ENCODE results near the gene ICAM2. TPM values are rescaled to one million over a fixed set of nuclear protein-coding genes. Genes with fewer than 3 reads are reported as not detected.

ICAM2 gene
- total and polyA plus RNA-seq, 8 donors, result 32.3 to 55.4 (median 46.3) TPM

GRCh38 chr17:64036198-64036922 is 15.9 kb upstream of the ICAM2 start:
- no peak for ATAC-seq
- no peak overlapping the region for H3K4me3 ChIP-seq
- no peak for DNase-seq
- H3K4me1 ChIP-seq, result no peaks in the 10 kb centered on the region
- no peaks in the 10 kb centered on the region for H3K27me3 ChIP-seq
- no peak overlapping the region for H3K27ac ChIP-seq
- H3K9me3 ChIP-seq, result no peaks in the 10 kb centered on the region
- TF ChIP-seq, protein P1, sequence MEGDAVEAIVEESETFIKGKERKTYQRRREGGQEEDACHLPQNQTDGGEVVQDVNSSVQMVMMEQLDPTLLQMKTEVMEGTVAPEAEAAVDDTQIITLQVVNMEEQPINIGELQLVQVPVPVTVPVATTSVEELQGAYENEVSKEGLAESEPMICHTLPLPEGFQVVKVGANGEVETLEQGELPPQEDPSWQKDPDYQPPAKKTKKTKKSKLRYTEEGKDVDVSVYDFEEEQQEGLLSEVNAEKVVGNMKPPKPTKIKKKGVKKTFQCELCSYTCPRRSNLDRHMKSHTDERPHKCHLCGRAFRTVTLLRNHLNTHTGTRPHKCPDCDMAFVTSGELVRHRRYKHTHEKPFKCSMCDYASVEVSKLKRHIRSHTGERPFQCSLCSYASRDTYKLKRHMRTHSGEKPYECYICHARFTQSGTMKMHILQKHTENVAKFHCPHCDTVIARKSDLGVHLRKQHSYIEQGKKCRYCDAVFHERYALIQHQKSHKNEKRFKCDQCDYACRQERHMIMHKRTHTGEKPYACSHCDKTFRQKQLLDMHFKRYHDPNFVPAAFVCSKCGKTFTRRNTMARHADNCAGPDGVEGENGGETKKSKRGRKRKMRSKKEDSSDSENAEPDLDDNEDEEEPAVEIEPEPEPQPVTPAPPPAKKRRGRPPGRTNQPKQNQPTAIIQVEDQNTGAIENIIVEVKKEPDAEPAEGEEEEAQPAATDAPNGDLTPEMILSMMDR (IDR thresholded peaks at IDR 0.05), result no peak
- H3K36me3 ChIP-seq, result peaks cover 0 to 38% of the 10 kb centered on the region in 2 donors
- intact Hi-C loops (cut with DNase I), result no loop called here

DNA sequence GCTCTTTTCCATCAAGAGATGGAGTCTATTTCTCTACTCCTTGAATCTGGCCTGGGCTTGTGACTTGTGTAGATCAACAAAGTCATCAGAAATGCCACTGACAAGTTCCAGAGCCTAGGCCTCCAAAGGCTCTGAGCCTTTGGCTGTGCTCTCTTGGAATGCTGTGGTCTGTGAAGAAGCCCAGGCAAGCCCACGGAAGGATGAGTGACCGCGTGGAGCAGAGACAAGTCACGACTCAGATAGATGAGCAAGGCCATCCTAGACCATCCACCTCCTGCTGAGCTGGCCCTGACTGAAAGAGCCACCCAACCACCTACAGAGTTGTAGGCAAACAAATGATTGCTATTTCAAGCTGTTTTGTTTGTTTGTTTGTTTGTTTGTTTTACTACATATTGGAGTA is 11.6 kb upstream of the ICAM2 start:
- no peak for ATAC-seq
- Histone ChIP-seq H3K9me3 (no peaks in the 10 kb centered on the region), H3K27me3 (no peaks in the 10 kb centered on the region), H3K27ac (no peak overlapping the region), H3K4me1 (no peaks in the 10 kb centered on the region), H3K4me3 (no peak overlapping the region), H3K36me3 (peaks cover 0 to 6% of the 10 kb centered on the region in 2 donors)
- intact Hi-C loops (cut with DNase I), result no loop called here
- no peak for DNase-seq
- TF ChIP-seq, protein P1 (IDR thresholded peaks at IDR 0.05), result no peak

DNA sequence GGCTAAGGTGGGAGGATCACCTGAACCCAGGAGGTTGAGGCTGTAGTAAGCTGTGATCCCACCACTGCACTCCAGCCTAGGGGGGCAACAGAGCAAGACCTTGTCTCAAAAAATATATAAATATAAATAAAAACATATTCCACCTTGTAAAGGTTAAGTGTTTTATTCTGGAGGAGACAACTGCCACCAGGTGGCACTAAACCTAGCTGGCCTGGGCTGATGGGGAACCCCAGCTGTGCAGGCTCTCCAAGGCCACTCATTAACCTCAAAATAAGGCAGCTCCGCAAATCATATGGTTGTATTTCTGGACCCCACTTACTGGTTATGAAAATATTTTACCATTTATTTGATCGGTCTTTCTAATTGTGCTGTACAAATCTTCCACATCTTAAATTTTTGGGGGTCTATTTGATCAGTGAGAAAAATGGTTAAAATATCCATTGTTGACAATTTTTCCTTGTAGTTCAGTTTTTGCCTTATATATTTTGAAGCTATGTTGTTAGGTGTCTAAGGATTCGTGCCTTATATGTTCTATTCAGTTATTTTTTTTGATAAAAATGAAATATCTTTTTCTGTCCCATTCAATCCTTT is 8.5 kb upstream of the ICAM2 start:
- intact Hi-C loops (cut with DNase I), result loop anchor here in 1 of 2 donors (2.0 to 5.0 kb wide), 2 partner anchors 104 to 112 kb away; partner anchors contain the start of gene GH1
- Histone ChIP-seq H3K4me1 (peaks cover 9 to 20% of the 10 kb centered on the region in 2 donors), H3K27ac (no peak overlapping the region), H3K4me3 (no peak overlapping the region), H3K9me3 (no peaks in the 10 kb centered on the region), H3K27me3 (no peaks in the 10 kb centered on the region), H3K36me3 (no peaks in the 10 kb centered on the region)
- ATAC-seq, result peak; percentile 62
- peak in 2 of 4 donors; percentile 71 for DNase-seq
- TF ChIP-seq, protein P1 (IDR thresholded peaks at IDR 0.05), result peak; percentile 59 to 81

DNA sequence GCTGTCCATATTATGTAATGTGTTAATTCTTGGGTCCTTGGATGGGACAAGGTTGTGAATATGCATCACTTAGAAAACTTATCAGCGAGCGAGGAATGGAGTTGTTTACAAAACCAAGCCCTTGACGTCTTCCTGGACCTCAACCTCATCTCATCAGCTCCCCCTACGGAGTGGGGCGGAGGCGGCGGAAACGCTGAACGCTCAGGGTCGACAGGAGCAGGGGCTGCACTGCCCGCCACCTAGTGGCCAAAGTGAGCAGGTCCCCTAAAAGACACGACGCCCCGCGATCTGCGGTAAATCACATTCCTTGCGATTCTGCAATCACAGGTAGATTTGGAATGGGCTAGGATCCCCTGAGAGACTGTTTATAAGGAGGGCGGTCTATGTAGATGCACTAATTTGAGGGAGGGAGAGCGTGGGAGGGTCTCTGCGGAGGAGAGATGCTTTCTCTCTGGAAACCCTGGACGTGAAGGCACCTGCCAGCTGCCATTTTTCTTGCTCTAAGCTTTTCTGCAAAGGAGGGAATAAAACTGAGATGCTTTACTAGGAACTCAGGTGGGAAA is 5.4 kb upstream of the ICAM2 start:
- H3K4me3 ChIP-seq, result no peak overlapping the region

More for the DNA sequence above, 5.4 kb upstream of the ICAM2 start:
- no peaks in the 10 kb centered on the region for H3K27me3 ChIP-seq
- TF ChIP-seq, protein P1 (IDR thresholded peaks at IDR 0.05), result peak; percentile 92 to 97
- no peaks in the 10 kb centered on the region for H3K9me3 ChIP-seq
- H3K4me1 ChIP-seq, result peaks cover 9 to 31% of the 10 kb centered on the region in 2 donors
- peak overlapping the region in 1 of 2 donors; percentile 38 for H3K27ac ChIP-seq
- DNase-seq, result peak in 3 of 4 donors; percentile 82 to 93 (median 85)
- intact Hi-C loops (cut with DNase I), result loop anchor here in 1 of 2 donors (5.0 kb wide), 1 partner anchor 109 kb away; the partner anchor contains the start of gene GH1
- H3K36me3 ChIP-seq, result no peaks in the 10 kb centered on the region
- peak; percentile 83 for ATAC-seq

Measured in left lung (tissue), 10 donors.